Calu3 (cell line): ENCODE results near the gene XBP1. TPM values are rescaled to one million over a fixed set of nuclear protein-coding genes. Genes with fewer than 3 reads are reported as not detected.
"Not testable (repeated sequence)": the region's sequence is repeated elsewhere in the genome, so short reads cannot be mapped to it uniquely, and the experiment has no call there.

Source experiments
- Bru-seq: library from RNA; stranded (reverse); fragments of 400-500 nt; gene quantifications from one replicate; lab custom pipeline; 2021; lab: Mats Ljungman, UMichigan
- BruChase-seq, 2 experiments: library from RNA; stranded (reverse); fragments of 400-500 nt; gene quantifications; one replicate each; lab custom pipeline; 2021; lab: Mats Ljungman, UMichigan
- BruUV-seq: library from RNA; stranded (reverse); fragments of 400-500 nt; replicated peaks from 2 replicates; lab custom pipeline; 2021; lab: Mats Ljungman, UMichigan
- CTCF ChIA-PET: fragments of 300-600 bp; sonication (Branson Sonifier 250); formaldehyde crosslinking; loops from one replicate; lab custom pipeline; 2022; ENCODE audit warnings: antibody characterized with exemption; lab: Charles Lee
- DNase-seq: peaks from one replicate; pipeline ENCODE4 v3.0.0; 2022
- H3K27ac Mint-ChIP-seq: one replicate; pipeline ENCODE4 v1.8.0; 2022; ENCODE audit warnings: mixed read lengths; ENCODE audit not compliant: unreplicated experiment
- H3K27me3 Mint-ChIP-seq: one replicate; pipeline ENCODE4 v1.8.0; 2022; ENCODE audit warnings: mixed read lengths; ENCODE audit not compliant: unreplicated experiment
- H3K36me3 Mint-ChIP-seq: one replicate; pipeline ENCODE4 v1.8.0; 2022; ENCODE audit warnings: mild to moderate bottlenecking, moderate library complexity, mixed read lengths; ENCODE audit not compliant: insufficient read depth, unreplicated experiment
- H3K4me1 Mint-ChIP-seq: one replicate; pipeline ENCODE4 v1.8.0; 2022; ENCODE audit warnings: mild to moderate bottlenecking, low read depth, mixed read lengths; ENCODE audit not compliant: unreplicated experiment
- H3K4me3 Mint-ChIP-seq: one replicate; pipeline ENCODE4 v1.8.0; 2022; ENCODE audit warnings: mild to moderate bottlenecking, low read depth, moderate library complexity, mixed read lengths; ENCODE audit not compliant: unreplicated experiment
- H3K9me3 Mint-ChIP-seq: one replicate; pipeline ENCODE4 v1.8.0; 2022; ENCODE audit warnings: low read depth, mixed read lengths; ENCODE audit not compliant: unreplicated experiment
- intact Hi-C: fragments of 100-400 bp; cut with micrococcal nuclease; formaldehyde crosslinking; loops from one replicate; pipeline ENCODE4 v1.10.0; 2022; ENCODE audit not compliant: unreplicated experiment
- long read RNA-seq: library from polyadenylated mRNA; stranded (forward); transcript quantifications from one replicate; pipeline ENCODE4 v2.0.0, GENCODE V29; 2022
- total RNA-seq: library from RNA; stranded (reverse); gene quantifications from 2 replicates; pipeline ENCODE4 v1.2.3, GENCODE V29; 2022
- TF ChIP-seq, protein P1 (sequence below): fragments of 200-600 bp; IDR thresholded peaks from one replicate; pipeline ENCODE4 v1.8.0; 2022; ENCODE audit warnings: antibody characterized with exemption; ENCODE audit not compliant: unreplicated experiment

Gene XBP1
- total RNA-seq: 179 and 192 TPM in 2 replicates
- Bru-seq, nascent RNA: percentile 98 among the genes with signal in this experiment
- percentile 96 among the genes with signal in this experiment for BruChase-seq, experiment 1, labeled RNA remaining after a 6-hour chase
- BruChase-seq, experiment 2, labeled RNA remaining after a 2-hour chase: percentile 99 among the genes with signal in this experiment
- long read RNA-seq, transcript XBP1-201 (5 exons, 1,850 nt): major isoform, 526 of 560 reads
- long read RNA-seq, partial matches to known transcripts: 5 of 560 reads
- long read RNA-seq, other reads (novel, unspliced or antisense): 25 of 560 reads

DNA sequence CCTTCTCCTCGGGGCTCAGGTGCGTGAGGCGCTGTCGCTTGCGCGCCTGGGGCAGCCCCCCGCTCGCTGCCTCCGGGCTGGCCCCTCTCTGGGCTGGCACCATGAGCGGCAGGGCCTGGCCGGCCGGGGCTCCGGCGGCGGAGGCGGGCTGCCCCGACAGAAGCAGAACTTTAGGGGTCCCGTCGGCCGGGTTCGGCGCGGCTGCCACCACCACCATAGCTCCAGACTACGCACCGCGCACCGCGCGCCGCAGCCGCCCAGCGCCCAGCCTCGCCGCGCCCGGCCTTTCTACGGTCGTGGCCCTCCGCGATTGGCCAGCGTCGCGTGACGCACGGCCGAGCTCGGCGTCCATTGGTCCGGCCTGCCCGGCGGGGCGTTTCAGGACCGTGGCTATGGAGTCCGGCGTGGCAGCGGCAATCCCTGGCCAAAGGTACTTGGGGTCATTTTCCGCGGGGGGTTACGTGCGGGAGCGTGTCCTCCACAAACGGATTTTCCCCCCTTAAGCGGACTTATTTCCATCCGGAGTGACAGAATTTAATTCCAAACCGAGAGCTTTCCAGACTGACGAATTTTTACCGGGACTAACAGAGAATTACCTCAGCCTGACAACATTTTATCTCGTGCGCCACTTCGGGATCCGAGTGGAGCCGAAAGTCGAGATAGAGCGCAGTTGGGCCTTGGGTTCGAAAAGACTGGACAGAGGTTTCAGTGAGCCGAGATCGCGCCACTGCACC is at the start of gene XBP1:
XBP1 (minus strand) TSS at position 262 of the 734 bp plus-strand sequence.
- CTCF ChIA-PET: interaction anchor here (0.6 to 1.3 kb wide), 4 partner anchors 11 to 30 kb away, joined by 3 read pairs; partner anchors contain the start of gene CCDC117
- peaks cover 23% of the 10 kb centered on the region for H3K4me1 Mint-ChIP-seq
- no peaks in the 10 kb centered on the region for H3K9me3 Mint-ChIP-seq
- peak within 1 kb of the TSS; percentile 97 for H3K27ac Mint-ChIP-seq
- TF ChIP-seq, protein P1, sequence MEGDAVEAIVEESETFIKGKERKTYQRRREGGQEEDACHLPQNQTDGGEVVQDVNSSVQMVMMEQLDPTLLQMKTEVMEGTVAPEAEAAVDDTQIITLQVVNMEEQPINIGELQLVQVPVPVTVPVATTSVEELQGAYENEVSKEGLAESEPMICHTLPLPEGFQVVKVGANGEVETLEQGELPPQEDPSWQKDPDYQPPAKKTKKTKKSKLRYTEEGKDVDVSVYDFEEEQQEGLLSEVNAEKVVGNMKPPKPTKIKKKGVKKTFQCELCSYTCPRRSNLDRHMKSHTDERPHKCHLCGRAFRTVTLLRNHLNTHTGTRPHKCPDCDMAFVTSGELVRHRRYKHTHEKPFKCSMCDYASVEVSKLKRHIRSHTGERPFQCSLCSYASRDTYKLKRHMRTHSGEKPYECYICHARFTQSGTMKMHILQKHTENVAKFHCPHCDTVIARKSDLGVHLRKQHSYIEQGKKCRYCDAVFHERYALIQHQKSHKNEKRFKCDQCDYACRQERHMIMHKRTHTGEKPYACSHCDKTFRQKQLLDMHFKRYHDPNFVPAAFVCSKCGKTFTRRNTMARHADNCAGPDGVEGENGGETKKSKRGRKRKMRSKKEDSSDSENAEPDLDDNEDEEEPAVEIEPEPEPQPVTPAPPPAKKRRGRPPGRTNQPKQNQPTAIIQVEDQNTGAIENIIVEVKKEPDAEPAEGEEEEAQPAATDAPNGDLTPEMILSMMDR: no peak
- H3K36me3 Mint-ChIP-seq: peaks cover 77% of the 10 kb centered on the region
- peak within 1 kb of the TSS; percentile 83 for H3K4me3 Mint-ChIP-seq
- BruUV-seq: no TSS peak
- no peaks in the 10 kb centered on the region for H3K27me3 Mint-ChIP-seq
- peak; percentile 96 for DNase-seq
- intact Hi-C loops: no loop called here

DNA sequence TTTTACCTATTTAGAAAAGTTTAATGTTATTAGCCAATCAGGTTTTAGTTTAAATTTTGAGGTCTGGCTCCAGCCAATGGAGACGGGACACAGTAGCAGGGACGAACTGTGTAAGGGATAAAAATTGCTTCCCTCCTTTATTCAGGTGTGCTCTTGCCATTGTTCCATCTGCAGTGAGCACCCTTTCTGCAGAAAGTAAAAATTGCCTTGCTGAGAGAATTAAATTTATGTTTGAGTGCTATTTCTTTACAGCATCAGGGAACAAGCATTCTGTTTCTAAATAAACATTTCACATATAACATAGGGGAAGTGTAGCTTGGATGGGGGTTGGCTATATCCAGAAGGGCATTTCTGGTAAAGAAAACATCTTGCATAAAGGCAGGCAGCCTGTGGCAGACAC is 46.6 kb upstream of the XBP1 start:
- H3K36me3 Mint-ChIP-seq: no peaks in the 10 kb centered on the region
- no peaks in the 10 kb centered on the region for H3K27me3 Mint-ChIP-seq
- no peaks in the 10 kb centered on the region for H3K4me1 Mint-ChIP-seq
- H3K9me3 Mint-ChIP-seq: peaks cover 6% of the 10 kb centered on the region
- intact Hi-C loops: no loop called here
- CTCF ChIA-PET: interaction anchor here (0.7 kb wide), 1 partner anchor 309 kb away, joined by 4 read pairs; no protein-coding TSS in a partner anchor
- BruUV-seq: no TSS peak
- DNase-seq: no peak
- H3K27ac Mint-ChIP-seq: no peak overlapping the region
- TF ChIP-seq, protein P1: no peak
- no peak overlapping the region for H3K4me3 Mint-ChIP-seq

DNA sequence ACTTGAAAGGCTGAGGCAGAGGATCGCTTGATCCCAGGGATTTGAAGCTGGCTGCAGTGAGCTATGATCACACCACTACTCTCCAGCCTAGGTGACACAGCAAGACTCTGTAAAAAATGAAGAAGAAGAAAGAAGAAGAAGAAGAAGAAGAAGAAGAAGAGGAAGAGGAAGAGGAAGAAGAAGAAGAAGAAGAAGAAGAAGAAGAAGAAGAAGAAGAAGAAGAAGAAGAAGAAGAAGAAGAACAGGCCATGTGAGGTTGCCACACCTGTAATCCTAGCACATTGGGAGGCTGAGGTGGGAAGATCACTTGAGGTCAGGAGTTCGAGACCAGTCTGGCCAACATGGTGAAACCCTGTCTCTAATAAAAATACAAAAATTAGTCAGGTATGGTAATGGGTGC is 43.9 kb upstream of the XBP1 start:
- intact Hi-C loops, H3K36me3 Mint-ChIP-seq, H3K9me3 Mint-ChIP-seq, H3K27me3 Mint-ChIP-seq, DNase-seq, CTCF ChIA-PET, H3K4me1 Mint-ChIP-seq, H3K4me3 Mint-ChIP-seq, H3K27ac Mint-ChIP-seq, BruUV-seq: not testable (repeated sequence)

DNA sequence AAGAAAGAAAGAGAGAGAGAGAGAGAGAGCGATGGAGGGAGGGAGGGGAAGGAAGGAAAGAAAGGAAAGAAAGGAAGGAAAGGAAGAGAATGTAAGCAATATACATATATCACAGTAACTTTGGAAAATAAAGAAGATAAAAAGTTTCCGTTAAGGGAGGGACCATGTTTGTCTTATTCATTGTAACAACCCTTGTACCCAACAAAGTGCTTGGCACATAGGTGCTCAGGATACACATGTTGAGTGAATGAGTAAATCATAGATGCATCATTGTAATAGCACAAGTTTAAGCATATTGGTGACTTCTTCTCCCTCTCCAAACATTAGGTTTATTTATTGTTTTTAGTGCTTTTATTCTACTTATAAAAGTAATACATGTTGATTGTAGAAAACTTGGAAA is 43.3 kb upstream of the XBP1 start:
- intact Hi-C loops: no loop called here
- BruUV-seq: no TSS peak
- no peak for DNase-seq
- CTCF ChIA-PET: interaction anchor here (0.7 kb wide), 1 partner anchor 87 kb away, joined by 3 read pairs; no protein-coding TSS in a partner anchor
- no peaks in the 10 kb centered on the region for H3K36me3 Mint-ChIP-seq
- TF ChIP-seq, protein P1: no peak
- H3K4me3 Mint-ChIP-seq: no peak overlapping the region
- no peaks in the 10 kb centered on the region for H3K27me3 Mint-ChIP-seq
- no peaks in the 10 kb centered on the region for H3K4me1 Mint-ChIP-seq
- no peak overlapping the region for H3K27ac Mint-ChIP-seq
- H3K9me3 Mint-ChIP-seq: peaks cover 6% of the 10 kb centered on the region
